T-helper 2 cell treated with Interferon-gamma antibody and Interleukin-4, amounts not matched to agents 100 ng/mL and 5 ng/mL, for 36 hours (primary cell): ENCODE measurements around the gene DRAM2. TPM values are rescaled to one million over a fixed set of nuclear protein-coding genes. Genes with fewer than 3 reads are reported as not detected.
"Not testable (repeated sequence)": the region's sequence is repeated elsewhere in the genome, so short reads cannot be mapped to it uniquely, and the experiment has no call there.

Experiments
- intact Hi-C: fragments of 100-400 bp; cut with micrococcal nuclease; formaldehyde crosslinking; loops from one replicate; pipeline ENCODE4 v1.15.1; 2023
- total RNA-seq: library from RNA; stranded (reverse); gene quantifications from 2 replicates; pipeline ENCODE4 v1.2.3, GENCODE V29; 2022

Gene DRAM2
- total RNA-seq, 1 donor from 2014 or later: 28.9 TPM

DNA sequence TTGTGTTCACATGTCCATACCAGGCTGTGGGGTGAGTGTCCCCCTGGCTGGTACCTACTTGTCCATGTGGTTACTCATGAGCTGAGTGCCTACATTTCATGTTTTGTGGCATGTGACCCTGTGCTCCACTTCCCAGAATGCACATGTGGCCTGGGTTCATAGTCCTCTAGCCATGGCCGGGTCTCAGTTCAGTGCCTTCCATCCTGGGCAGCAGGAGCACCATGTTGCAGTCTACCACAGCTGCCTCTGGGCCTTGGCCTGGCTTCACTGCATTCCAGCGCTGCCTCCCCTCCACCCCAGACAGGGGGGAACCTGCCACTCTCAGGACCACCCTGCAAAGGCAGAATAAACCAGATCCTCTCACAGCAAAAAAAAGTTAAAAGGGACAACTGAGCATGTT, 5.6 kb upstream of the DRAM2 start:
- intact Hi-C loops: no loop called here

DNA sequence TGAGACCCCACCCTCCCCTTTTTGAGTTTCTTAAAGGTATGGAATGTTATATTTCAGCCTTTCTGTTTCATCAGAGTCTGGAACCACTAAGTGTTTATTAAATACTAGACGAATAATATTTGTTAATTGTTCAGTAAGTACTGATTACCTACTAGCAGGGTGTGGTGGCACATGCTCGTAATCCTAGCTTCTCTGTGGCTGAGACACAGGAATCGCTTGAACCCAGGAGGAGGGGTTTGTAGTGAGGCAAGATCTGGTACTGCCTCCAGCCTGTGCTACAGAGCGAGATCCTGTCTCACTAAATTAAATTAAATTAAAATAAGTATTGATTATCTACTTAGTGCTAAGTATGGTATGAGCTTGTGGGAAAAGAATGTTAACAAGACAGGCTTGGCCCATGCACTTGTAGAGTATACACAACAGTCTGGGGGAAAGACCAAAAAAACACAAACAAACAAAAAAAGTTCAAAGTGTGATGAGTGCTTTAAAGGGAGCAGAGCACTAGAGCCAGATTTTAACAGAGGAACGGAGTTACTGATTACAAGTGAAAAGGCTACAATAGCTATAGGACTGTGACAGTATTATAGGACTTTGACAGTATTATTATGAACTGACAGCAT, 2.6 kb upstream of the DRAM2 start:
- intact Hi-C loops: loop anchor here (5.0 kb wide), 3 partner anchors 55 to 180 kb away; partner anchors contain the start of gene LRIF1

DNA sequence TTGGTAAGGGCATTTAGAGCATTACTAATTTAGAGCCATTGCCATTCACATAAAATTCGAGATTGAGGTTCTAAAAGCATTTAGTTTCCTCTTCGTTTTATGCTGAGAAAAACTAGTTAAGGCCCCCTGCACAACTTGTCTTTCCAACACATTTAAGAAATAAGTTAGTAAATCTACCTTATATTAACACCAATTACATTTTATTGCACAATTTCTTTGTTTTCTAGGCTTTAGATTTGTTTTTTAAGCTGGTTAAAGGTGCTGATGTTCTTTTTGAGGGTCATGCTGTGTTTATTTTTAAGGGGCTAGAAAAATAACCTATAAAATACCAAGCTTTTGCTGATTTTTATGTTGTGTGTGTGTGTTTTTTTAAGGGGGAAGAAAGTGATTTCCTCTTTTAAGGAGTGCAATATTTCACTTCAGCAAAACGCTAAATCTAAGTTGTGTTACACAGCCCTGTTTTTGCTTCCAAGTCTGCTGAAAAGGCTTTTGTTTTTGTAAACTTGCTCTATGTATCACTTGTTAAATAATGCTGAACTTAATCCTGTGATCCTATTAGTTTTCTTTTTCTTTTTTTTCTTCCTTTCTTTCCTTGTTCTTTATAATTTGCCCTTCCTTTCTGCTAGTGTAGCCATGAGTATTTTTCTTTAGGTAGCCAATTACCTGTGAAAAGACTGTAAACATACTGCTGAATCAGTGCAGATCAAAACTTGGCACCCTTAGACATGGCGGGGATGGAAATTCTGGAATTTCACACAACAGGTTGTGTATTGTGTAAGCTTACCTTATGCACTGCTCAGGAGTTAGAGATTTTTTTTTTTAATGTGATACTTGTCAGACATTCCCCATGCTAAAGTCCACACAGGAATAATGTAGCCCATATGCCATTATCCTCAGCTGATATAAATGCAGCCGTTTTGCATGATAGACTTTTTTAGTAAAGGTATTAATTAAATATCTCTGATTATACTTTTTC, 1.6 kb upstream of the DRAM2 start:
- intact Hi-C loops: loop anchor here (5.0 kb wide), 3 partner anchors 56 to 179 kb away; partner anchors contain the start of gene LRIF1

DNA sequence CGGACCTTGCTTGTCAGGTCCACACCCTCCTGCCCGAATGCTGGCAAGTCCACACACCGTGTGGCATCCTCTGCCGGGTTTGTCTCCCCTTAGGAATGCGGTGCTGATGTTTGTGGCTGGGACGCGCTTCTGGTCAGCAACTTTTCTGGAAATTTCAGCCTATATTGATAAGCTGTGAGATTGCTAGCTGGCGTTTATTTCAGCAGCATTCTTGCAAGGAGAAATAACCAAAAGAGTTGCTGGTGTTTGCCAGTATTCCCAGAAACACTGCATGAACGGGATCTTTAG, 731 bp upstream of the DRAM2 start:
- intact Hi-C loops: loop anchor here (1.0 to 5.0 kb wide), 4 partner anchors 57 to 309 kb away; partner anchors contain the start of genes ATP5PB, LRIF1 and WDR77

DNA sequence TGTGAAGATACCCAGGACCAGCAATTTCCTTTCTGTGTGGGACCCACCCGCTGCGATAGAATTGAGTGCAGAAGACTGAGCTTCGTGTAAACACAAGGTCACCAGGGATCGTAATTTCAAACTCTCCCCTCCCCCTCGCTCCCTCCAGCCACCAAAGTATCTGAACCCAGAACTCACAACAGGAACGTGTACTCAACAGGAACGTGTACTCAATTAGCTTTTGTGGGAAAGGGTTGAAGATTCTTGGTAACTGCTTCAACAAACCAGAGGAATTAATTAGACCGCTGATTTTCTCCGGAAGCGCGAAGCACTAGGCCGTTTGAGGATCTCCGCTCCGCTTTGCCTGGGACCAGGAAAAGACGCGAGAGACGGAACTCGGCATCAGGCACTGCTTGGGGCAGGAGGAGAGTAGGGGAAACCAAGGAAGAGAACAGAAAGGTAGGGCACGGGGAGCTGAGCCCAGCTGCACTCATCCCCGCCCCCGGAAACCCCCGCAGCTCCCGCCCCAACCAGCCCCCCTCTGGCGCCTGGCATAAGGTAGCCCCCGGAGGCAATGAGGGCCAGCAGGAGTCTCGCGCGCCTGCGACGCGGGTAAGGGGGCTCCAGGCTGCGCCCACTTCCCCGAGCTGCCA, 453 bp downstream of the DRAM2 start:
- intact Hi-C loops: loop anchor here (2.0 kb wide), 1 partner anchor 801 kb away; the partner anchor contains the start of gene RBM15

DNA sequence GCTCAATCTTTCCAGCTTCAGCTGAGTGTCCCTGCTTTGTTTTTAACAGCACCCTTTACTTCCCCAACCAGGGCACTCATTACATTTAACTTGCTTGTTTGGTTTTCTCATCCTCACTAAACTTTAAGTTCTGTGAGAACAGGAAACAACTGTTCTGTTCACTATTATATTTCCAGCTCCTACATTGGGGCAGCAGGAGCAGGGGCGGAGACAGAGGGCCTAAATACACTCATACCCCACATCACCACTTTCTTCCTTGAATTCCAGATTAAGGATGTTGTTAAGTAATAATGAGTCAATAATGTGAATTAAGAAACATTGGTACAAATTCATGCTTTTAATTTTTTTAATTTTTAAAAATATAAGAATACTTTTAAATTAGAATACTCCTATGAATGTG, 6.0 kb downstream of the DRAM2 start:
- intact Hi-C loops: no loop called here

DNA sequence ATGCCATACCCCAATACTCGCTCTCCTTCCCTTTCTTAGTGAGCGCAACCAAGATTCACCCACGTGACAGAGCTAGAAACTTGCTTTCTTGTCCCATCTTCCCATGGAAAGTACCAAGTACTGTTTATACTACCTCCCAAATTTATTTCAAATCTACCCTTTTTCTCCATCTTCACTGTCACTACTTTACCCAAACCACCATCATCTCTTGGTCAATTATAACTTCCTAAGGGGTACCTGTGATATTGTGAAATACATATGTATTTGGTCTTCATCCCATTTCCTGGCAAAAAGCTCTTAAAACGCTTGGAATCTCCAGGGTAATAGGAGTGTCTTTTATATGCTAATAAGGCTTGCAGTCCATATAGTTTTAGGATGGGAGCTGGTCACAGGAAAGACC, 8.2 kb downstream of the DRAM2 start:
- intact Hi-C loops: no loop called here

DNA sequence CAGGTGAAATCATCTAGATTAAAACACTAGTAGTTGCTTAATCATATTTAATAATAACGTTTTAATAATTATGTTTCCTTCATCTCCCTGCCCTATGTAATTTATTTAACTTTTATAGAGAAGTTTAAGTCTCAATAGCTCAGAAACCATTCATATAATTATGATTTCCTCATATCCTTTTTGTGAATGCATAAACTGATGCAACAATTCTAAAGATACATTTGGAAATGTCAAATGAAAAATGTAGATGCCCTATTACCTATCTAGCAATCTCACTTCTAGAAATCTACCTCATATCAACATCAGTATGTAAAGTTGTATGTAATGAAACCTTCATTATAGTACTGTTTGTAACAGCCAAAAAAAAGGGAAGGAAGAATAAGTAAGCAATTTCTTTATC, 10.5 kb downstream of the DRAM2 start:
- intact Hi-C loops: no loop called here

DNA sequence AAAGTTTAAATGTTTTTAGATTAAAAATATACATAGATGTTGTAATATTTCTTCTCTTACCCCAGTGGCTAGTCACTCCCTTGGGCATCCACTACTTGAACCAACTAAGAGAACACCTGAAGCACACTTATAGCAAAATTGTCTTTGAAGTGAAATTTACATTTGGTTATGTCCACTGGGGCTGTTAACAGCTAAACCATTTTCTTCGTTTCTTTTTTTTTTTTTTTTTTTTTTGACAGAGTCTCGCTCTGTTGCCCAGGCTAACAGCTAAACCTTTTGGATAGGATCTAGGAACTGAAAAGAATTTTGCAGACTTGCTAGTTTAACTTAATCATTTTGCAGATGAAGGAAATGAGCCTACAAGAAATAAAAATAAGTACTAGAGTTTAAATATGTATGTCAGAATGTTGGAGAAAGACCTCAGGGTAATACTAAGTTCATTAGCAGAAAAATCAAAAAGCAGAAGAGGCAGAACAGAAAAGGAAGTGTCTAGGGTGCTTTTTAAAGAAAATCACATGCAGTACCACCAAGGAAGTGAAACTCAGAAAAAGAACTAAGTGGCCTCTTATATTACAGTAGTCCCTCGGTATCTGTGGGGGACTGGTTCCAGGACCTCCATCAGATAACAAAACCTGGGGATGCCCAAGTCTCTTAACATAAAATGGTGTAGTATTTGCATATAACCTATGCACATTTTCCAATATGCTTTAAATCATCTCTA, 11.8 kb downstream of the DRAM2 start:
- intact Hi-C loops: no loop called here

DNA sequence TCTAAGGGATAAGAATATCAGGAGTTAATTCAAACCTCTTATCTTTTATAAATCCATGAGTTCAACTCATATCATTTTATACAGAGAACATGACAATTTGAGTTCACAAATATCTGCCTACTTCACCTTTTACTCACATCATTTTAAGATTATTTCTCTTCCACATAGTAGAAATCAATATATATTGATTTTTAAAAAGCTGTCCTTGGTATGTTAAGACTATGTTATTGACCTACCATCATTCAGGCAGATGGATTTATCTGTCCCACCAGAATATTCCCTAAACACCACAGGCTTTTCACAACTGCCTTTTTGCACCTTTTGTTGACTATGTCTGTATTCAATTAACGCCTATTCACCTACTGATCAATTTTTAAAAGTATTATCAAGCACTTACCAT, 13.5 kb downstream of the DRAM2 start:
- intact Hi-C loops: no loop called here

DNA sequence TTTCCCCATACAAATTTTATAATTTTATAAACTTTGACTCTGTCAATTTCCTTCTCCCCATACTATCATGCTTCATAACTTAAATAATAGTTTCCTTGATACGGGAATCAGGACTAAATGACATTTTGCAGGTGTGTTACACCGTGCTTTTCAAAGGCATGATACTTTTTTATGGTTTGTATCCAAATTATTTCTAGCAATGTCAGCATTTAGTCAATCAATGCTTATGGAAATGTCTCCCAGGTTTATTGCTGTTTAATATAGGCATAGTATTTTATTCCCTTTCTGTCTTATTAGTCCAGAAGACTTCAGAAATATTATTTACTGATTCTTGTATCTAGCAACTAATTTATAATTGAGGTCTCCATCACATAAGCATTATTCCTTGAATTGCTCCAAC, 23.4 kb downstream of the DRAM2 start:
- intact Hi-C loops: no loop called here

DNA sequence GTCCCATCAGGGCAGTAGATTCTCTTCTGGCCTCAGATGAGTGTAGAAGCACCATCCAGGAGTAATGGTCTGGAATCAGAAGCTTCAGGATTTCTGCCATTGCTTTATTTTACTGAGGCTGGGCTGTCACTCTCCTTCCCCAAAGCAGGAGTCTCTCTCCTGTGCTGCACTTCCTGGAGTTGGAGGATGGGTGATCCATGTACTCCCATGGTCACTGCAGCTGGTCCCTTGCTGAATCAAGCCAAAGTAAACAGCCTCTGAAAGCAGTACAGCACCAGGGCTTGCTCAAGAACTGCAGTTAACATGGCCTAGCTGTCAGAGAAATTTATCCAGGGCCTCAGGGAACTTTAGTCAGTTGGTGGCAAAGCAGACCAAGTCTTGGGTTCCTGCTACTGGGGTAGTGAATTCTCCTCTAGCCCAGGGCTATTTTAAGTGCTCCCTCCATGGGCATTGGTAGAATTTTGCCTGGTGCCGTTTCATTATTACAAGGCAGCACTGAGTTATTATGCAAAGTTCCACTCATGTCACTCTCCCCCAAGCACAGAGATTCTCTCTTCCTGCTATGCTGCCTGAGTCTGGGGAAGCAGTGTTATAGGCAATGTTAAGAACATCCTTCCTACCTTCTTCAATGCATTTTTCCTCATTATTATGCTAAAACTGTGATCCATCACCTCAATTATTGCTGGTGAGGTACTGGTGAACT, 29.5 kb downstream of the DRAM2 start:
- intact Hi-C loops: no loop called here

DNA sequence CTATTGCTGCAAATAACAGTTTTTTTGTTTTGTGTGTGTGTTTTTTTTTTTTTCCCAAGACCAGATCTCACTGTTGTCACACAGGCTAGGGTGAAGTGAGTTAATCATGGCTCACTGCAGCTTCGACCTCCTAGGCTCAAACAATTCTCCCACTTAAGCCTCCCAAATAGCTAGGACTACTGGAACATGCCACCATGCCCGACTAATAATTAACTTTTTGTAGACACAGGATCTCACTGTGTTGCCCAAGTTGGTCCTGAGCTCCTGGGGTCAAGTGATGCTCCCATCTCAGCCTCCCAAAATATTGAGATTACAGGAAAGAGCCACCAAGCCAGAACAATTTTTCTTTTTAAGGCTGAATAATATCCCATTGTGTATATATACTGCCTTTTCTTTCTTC, 34.9 kb downstream of the DRAM2 start:
- intact Hi-C loops: no loop called here

DNA sequence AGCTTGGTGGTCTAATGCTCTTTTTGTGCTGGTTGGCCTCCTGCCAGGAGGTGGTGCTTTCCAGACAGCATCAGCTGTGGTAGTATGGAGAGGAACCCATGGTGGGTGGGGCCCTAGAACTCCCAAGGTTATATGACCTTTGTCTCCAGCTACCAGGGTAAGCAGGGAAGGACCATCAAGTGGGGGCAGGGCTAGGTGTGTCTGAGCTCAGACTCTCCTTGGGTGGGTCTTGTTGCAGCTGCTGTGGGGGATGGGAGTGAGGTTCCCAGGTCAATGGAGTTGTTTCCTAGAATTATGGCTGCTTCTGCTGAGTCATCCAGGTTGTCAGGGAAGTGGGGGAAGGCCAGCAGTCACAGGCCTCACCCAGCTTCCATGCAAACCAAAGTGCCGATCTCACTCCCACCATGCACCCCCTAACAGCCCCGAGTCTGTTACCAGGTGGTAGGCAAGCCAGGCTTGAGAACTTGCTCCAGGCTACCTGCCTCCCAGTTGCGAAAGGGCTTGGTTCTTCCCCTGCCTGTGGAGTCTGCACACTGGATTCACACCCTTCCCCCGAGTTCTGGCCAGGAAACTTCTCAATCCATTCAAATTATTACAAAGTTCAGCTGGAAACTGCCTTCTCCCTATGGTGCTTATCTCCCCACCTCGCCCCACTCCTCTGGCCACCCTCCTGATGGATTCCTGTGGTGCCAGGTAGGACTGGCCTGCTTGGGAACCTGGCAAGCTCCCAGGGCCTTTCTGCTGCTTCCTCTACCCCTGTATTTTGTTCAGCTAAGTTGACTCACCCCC, 37.8 kb downstream of the DRAM2 start:
- intact Hi-C loops: no loop called here

DNA sequence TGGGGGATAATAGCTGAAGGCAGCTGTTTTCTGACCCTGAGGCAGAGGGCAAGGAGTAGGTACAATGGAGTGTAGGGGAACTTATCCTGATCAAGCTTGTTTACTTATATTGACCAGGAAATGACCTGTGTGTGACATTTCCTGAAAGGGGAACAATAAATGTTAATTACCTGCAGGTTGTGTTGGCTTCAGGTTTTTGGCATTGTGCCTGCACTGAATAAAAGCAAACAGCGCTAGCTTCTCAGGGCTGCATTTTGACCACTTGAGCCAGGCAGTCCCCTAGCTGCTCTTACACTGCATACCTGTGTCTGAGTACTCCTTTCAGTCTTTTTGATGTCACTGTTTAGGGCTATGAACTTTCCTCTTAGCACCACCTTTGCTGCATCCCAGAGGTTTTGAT, 40.6 kb downstream of the DRAM2 start:
- intact Hi-C loops: no loop called here

DNA sequence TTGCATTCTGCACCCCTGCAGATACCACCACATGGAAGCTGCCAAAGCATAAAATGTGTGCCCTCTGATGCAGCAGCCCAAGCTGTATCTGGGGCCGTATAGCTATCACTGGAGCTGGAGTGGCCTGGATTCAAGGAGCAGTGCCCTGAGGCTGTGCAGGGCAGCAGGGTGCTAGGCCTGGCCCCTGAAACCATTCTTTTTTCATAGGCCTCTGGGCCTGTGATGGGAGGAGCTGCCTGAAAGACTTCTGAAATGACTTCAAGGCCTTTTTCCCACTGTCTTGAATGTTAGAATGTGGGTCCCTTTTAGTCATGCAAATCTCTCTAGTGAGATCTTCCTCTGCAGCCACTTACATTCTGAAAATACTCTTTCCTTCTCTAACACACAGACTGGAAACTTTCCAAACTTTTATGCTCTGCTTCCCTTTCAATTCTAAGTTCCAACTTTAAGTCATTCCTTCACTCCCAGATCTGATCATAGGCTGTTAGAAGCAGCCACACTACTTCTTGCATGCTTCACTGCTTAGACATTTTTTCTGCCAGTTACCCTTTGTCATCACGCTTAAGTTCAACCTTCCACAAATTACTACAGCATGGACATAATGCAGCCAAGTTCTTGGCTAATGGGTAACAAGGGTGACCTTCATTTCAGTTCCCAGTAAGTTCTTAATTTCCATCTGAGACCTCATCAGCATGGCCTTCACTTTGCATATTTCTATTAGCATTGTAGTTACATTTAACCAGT, 42.4 kb downstream of the DRAM2 start:
- intact Hi-C loops: no loop called here

DNA sequence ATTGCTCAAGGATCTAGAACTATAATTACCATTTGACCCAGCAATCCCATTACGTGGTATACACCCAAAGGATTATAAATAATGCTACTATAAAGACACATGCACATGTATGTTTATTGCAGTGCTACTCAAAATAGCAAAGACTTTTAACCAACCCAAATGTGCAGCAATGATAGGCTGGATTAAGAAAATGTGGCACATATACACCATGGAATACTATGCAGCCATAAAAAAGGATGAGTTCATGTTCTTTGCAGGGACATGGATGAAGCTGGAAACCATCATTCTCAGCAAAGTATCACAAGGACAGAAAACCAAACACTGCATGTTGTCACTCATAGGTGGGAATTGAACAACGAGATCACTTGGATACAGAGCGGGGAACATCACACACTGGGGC, 44.5 kb downstream of the DRAM2 start:
- intact Hi-C loops: not testable (repeated sequence)

DNA sequence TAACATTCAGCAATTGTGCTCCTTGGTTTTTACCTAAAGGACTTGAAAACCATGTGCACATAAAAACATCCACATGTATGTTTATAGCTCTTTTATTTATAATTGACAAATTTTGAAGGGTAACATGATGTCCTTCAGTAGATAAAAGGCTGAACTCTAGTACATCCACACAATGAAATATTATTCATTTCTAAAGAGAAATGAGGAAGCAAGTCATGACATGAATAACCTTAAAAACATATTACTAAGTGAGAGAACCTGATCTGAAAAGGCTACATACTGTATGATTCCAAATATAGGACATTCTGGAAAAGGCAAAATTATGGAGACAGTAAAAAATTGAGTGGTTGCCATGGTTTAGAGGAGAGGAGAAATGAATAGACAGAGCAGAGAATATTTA, 50.3 kb downstream of the DRAM2 start:
- intact Hi-C loops: no loop called here

DNA sequence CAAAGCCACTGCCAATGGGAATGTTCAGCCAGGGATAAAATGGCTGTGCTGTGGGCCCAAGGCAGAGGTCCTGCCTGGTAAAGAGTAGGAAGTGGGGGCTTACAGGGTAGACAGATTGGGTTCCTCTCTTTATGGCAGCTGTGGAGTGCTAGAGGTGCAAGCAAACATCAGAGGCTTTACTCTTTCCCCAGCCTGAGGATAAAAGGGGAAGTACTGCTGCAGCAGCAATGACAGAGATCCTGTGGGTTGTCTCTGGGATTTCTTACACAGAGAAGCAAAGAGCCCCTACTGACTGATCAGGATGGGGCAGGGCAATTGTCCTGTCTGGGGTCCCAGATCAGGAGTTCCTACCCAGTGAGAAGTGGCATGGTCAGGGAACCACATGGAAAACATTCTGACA, 54.2 kb downstream of the DRAM2 start:
- intact Hi-C loops: no loop called here
